ENCODE results near the gene RTN4RL1.
A peak's percentile ranks its signal among the peaks of the same experiment; 100 is the strongest.

Gene RTN4RL1

DNA sequence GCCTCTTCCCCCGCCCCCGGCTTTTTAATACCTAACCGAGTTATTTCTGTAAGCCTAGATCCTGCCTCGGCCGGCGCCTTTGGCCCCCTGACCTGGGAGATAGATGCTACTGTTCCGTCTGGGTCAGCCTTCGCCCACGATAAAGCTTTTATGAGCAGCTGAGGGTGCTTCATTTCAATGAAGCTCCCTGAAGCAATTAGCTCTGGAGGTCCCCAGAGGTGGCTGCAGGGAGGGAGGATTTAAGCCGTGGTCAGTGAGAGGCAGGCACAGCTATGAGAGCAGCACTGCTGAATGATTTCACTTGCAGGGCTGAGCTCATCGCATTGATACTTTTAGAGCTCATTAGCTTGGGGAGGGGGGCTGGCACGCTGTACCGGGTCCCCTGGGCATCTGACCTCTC lies 105.9 kb downstream of the RTN4RL1 start:
- DNase-seq (ENCODE audit: low read depth): no peak

DNA sequence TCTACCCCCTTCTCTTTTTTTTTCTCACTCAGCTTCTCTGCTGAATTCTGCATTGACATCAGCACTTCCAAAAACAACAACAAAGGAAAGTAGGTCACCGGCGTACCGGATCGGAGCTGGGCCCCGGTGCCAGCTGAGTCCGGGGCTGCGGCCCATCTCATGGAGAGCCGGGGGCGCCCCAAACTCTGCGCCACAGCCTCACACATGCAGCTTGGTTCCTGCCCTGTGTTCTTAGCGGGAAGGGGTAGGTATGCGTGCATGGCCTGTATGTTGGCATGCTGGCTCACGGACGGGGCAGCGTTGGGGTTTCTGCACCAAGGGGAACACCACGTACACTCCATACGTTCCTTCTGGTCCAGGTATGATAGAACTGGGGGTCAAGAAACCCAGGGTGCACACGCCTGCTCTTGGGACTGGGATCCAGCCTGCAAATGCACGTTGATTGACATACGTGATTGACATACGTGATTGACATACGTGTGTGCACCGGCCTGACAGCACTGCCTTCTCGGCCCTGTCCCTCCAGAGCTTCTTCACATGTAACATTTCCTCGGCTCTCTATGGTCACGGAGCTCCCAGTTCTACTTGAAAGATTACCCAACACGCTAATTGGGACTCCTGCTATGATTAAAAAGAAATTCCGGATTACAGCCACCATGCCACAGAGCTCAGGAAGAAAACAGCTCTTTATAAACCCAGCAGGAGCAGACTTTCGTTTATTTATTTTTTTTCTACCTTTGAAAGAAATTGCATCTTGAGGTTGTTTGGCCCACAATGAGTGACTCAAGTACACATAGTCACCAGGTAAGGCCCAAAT lies 106.6 kb downstream of the RTN4RL1 start:
- no peak for DNase-seq (ENCODE audit: low read depth)

DNA sequence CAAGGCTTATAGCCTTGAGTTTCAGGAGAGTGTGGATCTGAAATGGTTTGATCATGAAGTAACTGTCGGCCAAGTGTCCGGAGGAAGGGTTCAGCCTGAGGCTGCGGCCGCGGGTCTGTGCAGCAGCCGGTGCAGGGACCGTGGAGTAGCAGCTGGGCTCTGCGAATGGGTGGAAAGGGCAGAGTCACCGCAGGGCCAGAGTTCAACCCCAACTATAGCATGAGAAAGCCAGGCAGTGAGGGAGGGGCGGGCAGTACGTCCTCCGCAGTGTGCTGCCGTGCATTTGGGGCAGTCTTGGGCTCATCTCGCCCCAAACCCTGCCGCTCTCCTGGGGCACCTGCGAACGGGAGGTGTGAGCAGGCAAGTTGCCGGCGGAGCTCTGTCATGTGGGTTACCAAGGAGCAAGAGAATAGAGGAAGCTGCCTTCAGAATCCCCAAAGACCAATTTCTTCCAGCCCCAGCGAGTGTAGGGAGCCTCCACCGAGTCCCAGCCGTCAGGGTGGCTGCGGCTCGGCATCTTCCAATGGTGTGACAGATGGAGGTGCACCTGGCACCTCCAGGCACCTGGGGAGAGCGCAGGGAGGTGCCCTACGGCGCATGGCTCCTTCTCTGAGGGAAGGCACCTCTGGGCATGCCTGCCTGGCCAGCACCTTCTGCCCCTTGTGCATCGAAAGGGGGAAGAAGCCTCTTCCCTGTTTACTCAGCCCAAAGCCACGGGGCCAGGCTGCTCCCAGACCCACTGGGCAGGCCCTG lies 108.0 kb downstream of the RTN4RL1 start:
- DNase-seq (ENCODE audit: low read depth): no peak

DNA sequence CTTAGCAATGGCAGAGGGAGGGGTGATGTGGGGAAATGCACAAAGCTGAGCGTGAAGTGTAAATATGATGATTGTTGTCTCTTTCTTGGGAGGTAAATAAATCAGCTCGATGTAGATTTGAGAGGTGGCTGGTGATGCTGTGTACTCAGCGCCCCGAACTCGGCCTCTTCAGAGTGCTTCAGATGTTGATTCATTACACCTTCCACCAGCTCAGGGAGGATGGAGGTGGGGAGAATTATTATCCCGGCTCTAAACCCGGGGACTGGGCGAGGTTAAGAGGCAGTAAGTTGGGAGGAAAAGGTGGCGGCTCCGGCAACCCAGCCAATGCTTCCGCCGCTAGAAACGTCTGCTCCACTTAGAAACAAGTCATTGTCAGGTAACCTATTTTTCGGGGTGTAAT lies 108.8 kb downstream of the RTN4RL1 start:
- no peak for DNase-seq (ENCODE audit: low read depth)

DNA sequence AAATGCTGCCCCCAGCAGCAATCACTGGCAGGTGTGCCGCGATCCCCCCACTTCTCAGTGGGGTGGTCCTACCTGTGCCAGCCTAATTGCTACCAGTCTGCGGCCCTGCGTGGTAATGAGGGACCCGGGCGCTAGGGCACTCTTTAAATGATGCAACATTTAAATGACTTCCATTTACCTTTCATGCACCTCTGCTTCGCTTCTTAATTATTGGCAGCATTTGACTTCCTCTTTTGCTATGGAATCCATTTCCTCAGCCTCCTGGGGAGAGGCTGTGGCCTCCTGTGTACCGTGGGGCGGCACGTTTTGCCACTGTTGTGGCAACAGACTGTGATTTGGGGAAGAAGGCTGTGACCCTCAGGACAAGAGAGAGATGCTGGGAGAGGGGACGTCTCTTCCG lies 109.2 kb downstream of the RTN4RL1 start:
- DNase-seq (ENCODE audit: low read depth): no peak

DNA sequence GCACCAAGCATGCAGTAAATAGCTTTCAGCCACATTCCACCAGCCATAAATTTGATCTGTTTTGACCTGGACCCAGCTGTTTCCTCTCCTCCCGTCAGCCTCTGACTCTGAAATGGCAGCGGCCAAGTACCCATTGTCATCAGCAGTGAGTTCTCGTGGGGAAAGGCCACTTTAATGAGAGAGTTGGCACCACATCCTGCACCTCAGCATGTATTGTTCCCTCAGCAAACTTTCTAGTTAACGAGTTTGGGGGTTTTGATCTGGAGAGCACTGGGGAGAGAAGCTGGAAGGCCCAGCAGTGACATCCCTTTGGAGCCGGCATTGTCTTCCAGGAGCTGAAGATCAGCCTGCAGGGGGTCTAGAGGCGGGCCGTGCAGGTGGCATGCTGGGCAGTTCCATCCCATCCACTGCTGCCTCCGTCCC lies 110.5 kb downstream of the RTN4RL1 start:
- DNase-seq (ENCODE audit: low read depth): no peak

DNA sequence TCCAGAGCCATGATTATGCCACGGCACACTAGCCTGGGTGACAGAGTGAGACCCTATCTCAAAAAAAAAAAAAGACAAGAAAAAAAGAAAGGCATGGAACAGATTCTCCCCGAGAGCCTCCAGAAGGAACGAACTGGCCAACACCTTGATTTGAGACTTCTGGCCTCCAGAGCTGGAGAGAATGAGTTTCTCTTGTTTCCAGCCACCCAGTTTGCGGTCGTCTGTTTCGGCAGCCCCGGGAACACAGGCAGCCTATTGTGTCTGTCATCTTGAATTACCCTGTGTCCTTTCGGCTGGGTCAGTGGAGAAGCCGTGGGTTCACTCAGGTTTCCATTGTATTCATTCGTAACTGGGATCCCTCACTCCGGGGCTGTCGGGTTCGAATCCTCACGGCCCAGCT lies 111.4 kb downstream of the RTN4RL1 start:
- DNase-seq (ENCODE audit: low read depth): no peak

DNA sequence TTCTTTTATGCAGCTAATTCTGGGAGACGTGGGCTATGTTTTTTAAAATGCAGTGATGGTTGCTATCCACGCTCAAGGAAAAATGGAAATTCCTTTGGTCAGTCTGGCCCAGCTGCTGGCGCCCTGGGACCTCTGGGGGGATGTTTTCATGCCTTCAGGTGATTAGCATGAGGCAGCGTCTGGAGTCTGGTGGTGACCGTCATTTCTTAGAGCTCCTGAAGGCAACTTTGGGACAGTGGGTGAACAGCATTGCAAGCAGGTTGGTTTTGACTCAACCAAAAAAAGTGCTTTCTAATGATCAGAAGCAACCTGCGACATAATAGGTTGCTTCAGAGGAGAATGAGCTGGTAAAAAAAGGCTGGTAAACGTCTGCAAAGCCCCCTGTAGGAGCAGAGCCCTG lies 113.0 kb downstream of the RTN4RL1 start:
- no peak for DNase-seq (ENCODE audit: low read depth)

DNA sequence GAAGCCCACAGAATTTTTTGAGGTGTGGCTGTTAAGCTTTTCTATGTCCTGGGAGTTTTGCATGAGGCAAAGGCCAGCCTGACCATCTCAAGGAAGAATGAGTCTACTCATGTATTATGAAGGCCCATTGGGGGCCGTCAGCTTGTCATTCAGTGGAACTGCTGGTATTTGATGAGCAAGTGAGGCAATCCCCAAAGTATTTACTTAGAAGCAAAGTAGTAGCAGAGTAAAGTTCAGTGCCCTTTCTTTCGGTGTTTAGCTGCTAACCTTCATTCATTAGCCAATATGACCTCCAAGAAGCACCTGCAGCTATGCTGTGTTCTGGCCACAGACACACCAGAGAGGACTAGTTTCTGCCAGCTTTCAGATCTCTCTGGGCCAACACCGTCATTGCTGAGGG lies 115.1 kb downstream of the RTN4RL1 start:
- no peak for DNase-seq (ENCODE audit: low read depth)

DNA sequence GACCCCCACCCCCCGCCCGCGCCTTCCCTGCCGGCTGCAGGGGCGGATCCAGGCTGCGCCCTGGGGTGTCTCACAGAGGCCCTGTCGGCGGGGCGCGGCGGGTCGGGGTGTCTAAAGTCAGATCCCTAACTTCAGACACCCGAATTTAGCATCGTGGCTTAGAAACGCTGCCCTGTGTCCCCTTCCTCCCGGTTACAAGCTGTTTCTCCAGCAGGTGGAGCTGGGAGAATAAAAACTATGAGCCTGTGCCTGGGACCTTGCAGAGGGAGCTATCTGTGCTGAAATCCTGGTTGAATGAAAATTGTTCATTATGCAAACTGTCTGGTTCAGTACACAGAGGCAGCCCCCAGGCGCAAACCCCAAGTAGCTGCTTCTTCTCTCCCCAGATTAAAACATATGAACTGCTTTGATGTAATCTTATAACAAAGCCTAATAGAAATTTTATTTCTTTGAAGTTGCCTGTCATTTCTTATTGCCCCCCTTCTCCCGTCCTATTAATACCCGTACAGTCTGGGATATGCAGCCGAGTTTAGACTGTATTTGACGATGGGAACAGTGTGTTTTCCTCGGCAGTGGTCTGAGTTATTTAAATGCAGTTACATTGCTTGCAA lies 116.3 kb downstream of the RTN4RL1 start:
- DNase-seq (ENCODE audit: low read depth): peak; percentile 70

DNA sequence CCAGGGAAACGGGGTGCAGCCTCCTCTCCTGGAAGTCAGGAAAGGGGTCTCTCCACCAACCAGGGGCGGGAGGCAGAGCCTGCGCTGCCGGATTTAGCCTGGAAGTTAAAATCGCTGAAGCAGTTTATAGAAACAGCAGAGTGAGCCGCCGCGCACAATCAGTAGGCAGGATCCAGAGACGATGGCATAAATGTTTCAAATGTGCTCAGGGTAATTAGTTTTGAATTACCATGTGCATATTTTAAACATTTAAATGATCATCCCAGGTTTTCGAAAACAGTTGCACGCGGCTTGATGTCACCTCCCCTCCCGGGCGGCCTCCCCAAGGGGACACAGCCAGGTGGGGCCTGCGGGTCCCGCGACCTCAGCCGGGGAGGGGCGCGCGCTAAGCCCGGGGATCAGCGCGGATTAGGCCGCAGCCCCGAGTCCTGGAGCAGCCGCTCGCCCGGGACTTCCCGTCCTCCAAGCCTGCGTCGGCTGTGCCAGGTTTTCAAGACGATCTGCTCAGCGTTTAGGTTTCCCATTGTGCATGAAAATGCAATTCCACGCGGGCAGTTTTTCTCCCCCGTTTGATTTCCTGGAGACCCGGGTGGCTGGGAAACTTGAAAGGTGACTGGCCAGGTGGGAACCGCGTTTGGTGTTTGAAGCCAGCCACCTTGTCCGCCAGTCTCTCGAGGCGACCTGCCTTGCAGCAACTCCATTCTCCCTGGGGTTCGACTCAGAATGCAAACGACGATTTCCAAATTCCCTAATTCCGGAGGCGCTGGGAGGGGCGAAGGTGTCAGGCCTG lies 117.0 kb downstream of the RTN4RL1 start:
- DNase-seq (ENCODE audit: low read depth): peak; percentile 38

DNA sequence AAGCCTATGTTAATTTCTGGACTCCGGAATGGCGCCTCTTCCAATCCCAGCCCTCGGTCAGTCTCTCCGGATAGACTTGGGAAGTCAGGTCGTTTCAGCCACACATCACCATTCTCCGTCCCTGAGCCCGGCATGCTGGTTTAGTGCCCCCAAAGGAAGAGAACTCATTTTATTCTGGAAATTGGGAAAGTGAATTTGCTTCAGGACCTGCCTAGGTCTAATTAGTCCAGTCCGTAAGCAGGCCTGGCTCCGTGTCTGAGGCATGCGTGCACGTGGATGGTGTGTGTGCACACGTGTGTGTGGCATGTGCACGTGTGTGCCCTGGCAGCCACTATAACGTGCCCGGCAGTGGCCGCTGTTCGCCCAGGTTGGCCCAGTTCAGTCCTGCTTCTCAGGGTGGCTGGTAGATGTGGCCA lies 117.9 kb downstream of the RTN4RL1 start:
- no peak for DNase-seq (ENCODE audit: low read depth)

DNA sequence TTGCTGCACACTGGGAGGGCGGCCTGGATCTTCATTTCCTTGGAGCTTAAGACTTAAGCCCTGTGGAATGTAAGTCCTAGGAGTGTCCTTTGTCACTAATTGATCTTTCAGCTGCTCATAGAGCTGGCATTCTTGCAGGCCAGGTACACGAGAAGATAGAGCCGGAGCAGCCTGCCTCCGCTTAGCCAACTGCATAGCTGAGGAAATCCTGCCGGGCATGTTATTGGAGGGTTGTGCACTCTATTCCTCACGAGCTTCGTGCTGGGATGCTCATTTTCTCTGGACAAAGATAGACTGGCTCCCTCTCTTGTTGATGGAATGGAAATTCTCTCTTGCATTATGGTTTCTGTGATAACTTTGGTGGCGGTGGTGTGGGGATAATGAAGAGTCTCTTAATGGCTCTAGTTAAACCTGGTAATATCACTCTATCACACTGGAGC lies 118.5 kb downstream of the RTN4RL1 start:
- DNase-seq (ENCODE audit: low read depth): peak; percentile 19

DNA sequence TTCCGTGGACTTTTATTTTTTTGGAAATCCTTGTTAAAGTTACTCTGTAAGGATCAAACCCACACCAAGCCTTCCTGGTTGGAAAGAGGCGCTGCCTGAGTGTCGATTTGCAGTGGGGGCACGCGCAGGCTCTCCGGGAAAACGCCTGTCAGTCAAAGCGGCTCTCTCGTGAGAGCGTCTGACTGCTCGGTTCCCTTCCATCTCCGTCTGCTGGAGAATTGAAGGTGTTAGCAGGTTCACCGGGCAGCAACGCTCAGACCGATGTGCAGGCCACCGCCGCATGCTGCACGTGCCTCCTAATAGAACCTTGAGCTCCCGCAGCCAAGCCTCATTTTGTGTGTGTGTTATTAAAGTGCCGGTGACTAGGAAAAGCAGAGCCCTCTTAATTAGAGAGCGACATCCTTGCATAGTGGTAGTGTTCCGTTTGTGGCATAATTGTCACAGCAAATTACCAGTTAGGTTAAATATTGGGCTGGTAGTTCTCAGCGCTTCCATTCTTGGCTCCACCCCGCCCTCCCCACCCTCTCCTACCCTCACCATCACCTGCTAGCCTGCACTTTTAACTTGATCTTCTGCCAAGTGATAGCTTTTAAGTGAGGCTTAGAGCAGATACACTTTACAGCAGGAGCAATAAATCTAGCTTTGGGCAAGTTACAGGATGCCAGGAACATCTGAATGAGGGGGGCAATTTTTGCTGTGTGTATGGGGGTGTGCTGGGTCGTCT lies 119.8 kb downstream of the RTN4RL1 start:
- DNase-seq (ENCODE audit: low read depth): no peak

DNA sequence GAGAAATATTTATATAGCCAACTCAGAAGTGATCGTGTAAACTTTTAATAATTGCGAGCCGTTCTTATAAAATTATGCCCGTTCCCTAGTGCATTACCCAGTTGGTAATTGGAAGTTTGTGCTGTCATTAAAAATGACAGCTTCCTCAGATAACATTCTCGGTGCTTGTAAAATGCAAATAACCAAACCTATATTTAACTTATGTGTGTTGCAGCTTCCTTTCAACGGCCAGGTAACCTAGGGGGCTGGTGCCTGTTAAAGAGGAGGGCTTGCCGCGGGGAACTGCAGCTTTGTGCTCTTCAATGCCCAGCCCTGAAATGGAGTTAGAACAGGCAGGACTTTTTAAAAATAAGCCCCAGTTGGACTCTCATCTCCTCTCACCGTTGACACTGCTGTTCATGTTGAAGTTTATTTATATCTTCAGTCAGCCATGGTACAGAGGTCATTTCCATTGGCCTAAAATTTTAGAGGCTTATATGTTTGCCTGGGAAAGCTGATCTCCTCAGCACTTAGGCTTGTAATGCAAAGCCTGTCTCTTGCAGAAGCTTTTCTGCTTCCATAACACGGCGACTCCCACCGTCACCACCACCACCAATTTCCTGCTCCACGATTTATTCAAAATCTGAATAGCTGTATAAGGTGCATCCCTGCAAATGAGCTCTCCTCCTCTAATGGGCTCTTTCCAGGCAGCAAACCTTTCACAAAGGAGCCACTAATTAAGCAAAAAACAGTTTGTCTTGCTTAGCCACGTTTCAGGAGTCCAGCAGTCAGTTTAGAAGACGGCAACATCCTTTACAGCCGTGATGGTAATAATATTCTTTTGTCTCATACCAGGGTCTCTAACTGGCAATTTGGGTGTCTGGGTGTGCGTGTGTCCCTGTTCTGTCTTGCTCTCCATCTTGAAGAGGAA lies 120.6 kb downstream of the RTN4RL1 start:
- no peak for DNase-seq (ENCODE audit: low read depth)

DNA sequence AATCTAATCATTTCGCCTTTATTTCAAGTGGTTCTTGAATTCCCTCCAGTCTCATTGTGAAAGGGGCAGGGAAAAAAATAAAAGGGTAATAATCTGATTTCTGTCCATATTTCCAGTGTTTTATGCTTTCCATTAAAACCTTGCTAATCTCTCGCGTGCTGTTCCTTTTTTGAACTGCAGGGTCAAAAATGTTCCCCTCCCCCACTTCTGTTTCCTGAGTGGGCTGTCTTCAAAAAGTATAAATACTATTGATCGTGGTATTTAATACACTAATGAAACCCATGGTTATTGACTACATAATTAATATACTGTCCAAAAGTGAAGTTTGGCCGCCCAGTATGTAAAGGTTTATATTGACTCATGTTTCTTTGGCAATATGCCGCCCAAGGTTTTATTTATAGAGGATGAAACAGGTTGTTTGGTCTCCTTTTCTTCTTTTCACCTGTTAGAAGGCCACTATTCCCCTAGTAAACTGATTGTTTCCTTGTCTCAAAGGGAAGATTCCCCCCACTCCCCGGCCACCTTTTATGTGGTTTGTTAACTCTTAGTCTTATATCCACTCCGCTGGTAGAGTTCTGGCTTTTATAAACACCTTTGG lies 125.6 kb downstream of the RTN4RL1 start:
- no peak for DNase-seq (ENCODE audit: low read depth)

DNA sequence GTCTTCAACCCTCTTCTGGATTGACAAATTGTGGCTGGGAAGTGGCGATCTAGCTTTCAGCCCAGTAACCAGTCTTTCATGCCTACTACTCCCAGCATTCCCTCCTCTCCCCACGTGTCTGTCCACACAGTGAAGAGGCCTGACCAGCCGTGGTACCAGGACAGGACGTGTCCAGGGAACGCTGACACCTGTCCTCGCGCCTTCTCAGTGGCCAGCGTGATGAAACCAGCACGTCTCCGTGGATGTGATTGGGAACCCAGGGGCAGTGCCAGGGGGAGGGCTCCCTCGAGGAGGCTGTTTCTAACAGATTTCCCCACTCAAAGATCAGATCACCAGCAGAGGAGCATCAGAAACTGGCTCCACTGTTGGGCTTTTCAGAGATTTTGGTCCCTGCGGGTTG lies 126.3 kb downstream of the RTN4RL1 start:
- no peak for DNase-seq (ENCODE audit: low read depth)

DNA sequence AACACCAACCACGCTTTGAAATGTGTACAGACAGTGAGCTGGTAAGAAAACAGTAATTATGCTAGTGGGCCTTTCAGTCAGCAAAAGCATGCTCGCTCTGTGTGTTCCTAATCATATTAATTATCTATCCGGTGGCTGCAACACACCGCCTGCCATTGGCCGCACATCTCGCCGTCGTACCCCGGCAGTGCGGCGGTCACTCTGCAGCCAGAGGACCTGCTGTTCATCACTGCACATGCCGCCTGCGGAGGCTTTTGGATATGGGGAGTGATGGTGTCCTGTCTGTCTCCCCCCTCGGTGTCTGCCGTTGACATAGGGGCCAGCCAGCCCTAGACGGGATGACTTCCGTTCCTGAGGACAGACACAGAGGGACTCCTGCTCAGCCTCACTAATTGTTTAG lies 126.8 kb downstream of the RTN4RL1 start:
- DNase-seq (ENCODE audit: low read depth): no peak

DNA sequence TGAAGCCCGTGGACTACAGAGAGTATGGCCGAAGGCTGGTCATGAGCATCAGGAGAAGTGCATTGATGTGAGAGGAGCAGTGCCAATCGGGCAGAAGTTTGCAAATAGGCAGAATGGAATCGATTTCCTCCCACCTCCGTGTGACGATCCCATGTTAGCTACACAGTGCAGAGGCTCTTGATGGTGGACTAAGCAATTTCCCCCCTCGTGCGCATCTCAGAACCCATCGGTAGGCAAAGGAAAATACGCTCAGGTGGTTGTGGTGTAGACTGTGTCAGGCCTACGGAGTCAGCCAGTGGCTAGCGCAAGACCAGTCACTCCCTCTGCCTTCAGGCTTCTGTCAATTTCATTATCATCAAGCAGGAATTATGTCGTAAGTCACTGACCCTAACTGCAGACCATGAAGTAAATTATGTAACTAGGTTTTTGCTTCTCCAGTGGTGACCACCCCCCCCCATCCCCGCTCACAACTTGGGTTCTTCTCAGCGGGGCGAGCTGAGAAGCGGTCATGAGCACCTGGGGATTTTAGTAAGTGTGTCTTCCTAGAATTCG lies 128.0 kb downstream of the RTN4RL1 start:
- no peak for DNase-seq (ENCODE audit: low read depth)
